ENCODE results near the gene ADAMTS13. TPM values are rescaled to one million over a fixed set of nuclear protein-coding genes. Genes with fewer than 3 reads are reported as not detected.

The ADAMTS13 gene
- total and polyA plus RNA-seq, 12 donors: 1.5 to 17.8 (median 3.5) TPM

GRCh38 chr9:133379153-133380086 is 42.7 kb upstream of the ADAMTS13 start:
- TF ChIP-seq CTCF (IDR thresholded peaks at IDR 0.05): no peak
- no peak overlapping the region for H3K4me3 ChIP-seq
- no peaks in the 10 kb centered on the region for H3K27me3 ChIP-seq
- H3K27ac ChIP-seq: no peak overlapping the region
- peaks cover 0 to 18% (median 13%) of the 10 kb centered on the region in 9 donors for H3K4me1 ChIP-seq
- H3K36me3 ChIP-seq: no peaks in the 10 kb centered on the region
- WGBS, 2 donors: 90 to 91% methylated on average over 14 of the region's 14 CpGs
- DNase-seq: no peak
- no peak for ATAC-seq
- intact Hi-C loops (cut with DNase I): loop anchor here in 3 of 10 donors (5.0 kb wide), 3 partner anchors 38 to 47 kb away; partner anchors contain the start of genes REXO4 (in 2 of the 3) and SURF6 (in 1 of the 3)
- H3K9me3 ChIP-seq: peaks cover 0 to 8% (median 0%) of the 10 kb centered on the region in 11 donors

- no peak for ATAC-seq
- Histone ChIP-seq H3K9me3 (peaks cover 0 to 8% (median 0%) of the 10 kb centered on the region in 11 donors), H3K4me3 (no peak overlapping the region), H3K36me3 (no peaks in the 10 kb centered on the region), H3K27ac (no peak overlapping the region), H3K4me1 (peaks cover 0 to 12% (median 7%) of the 10 kb centered on the region in 9 donors), H3K27me3 (no peaks in the 10 kb centered on the region)
- no peak for DNase-seq
- TF ChIP-seq CTCF (IDR thresholded peaks at IDR 0.05): no peak
- intact Hi-C loops (cut with DNase I): no loop called here
- 78 to 84% methylated on average over 4 of the region's 4 CpGs for whole genome bisulfite sequencing, 2 donors
These were observed 41.4 kb upstream of the ADAMTS13 start for GRCh38 chr9:133380734-133381133.

GRCh38 chr9:133382507-133383141 is 39.5 kb upstream of the ADAMTS13 start:
- no peak for ATAC-seq
- Histone ChIP-seq H3K4me3 (no peak overlapping the region), H3K36me3 (no peaks in the 10 kb centered on the region), H3K9me3 (peaks cover 0 to 5% (median 0%) of the 10 kb centered on the region in 11 donors), H3K4me1 (no peaks in the 10 kb centered on the region), H3K27ac (no peak overlapping the region), H3K27me3 (no peaks in the 10 kb centered on the region)
- 86 to 94% methylated on average over 4 of the region's 4 CpGs for WGBS, 2 donors
- intact Hi-C loops (cut with DNase I): no loop called here
- no peak for TF ChIP-seq CTCF (IDR thresholded peaks at IDR 0.05)
- DNase-seq: no peak

- Histone ChIP-seq H3K27me3 (no peaks in the 10 kb centered on the region), H3K36me3 (no peaks in the 10 kb centered on the region), H3K4me1 (no peaks in the 10 kb centered on the region), H3K27ac (no peak overlapping the region), H3K9me3 (no peaks in the 10 kb centered on the region), H3K4me3 (no peak overlapping the region)
- no peak for TF ChIP-seq CTCF (IDR thresholded peaks at IDR 0.05)
- ATAC-seq: no peak
- intact Hi-C loops (cut with DNase I): no loop called here
- 93 to 94% methylated on average over 3 of the region's 3 CpGs for WGBS, 2 donors
- no peak for DNase-seq
These were observed 38.7 kb upstream of the ADAMTS13 start for GRCh38 chr9:133383438-133383837.
